GM12873 (cell line): Measurements from ENCODE around the gene TRIM16.
"Not testable (repeated sequence)": the region's sequence is repeated elsewhere in the genome, so short reads cannot be mapped to it uniquely, and the experiment has no call there.

Experiments used
- TF ChIP-seq, protein P1 (sequence below): IDR thresholded peaks from 2 replicates; pipeline ENCODE4 v1.5.1; 2012; ENCODE audit warnings: low read depth, mild to moderate bottlenecking, moderate library complexity, low read length, control low read depth; ENCODE audit not compliant: insufficient read depth; ENCODE audit errors: missing control alignments

Gene TRIM16

DNA sequence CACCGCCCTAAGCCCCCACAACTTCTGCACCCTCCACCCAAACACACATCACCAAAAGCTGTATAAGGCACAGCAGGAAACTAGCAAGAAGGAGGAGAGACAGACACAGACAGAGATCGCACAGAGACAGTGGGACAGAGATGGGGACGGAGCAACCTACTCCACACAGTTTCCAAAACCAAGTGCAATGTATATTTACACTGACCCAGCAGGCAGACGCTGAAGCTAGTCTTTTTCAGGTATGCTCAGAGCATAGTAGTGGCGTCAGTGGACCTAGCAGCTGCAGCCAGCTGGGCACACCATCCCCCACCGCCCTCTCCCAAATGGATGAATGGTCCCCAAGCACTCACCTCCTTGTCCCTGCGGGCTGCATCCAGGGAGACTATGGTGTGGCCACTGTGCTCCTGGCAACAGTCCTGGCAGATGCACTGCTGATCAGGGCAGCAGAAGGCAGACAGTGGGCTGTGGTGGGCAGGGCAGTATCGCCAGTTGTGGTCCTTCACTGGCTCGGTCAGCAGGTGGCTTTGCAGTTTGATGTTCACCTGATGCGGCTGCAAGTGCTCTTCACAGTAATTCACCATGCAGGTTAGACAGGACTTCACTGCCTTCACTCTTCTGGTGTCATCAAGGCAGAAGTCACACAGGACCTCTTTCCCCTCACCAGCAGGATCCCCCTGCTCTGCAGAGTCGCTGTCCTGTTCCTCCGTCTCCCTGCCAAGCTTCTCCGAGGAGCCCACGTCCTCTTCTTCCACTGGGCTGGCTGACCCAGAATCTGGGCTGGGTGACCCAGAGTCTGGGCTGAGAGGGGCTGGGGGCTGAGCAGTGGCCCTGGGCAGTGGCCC lies 33.1 kb downstream of the TRIM16 start:
- TF ChIP-seq, protein P1, sequence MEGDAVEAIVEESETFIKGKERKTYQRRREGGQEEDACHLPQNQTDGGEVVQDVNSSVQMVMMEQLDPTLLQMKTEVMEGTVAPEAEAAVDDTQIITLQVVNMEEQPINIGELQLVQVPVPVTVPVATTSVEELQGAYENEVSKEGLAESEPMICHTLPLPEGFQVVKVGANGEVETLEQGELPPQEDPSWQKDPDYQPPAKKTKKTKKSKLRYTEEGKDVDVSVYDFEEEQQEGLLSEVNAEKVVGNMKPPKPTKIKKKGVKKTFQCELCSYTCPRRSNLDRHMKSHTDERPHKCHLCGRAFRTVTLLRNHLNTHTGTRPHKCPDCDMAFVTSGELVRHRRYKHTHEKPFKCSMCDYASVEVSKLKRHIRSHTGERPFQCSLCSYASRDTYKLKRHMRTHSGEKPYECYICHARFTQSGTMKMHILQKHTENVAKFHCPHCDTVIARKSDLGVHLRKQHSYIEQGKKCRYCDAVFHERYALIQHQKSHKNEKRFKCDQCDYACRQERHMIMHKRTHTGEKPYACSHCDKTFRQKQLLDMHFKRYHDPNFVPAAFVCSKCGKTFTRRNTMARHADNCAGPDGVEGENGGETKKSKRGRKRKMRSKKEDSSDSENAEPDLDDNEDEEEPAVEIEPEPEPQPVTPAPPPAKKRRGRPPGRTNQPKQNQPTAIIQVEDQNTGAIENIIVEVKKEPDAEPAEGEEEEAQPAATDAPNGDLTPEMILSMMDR, result no peak

DNA sequence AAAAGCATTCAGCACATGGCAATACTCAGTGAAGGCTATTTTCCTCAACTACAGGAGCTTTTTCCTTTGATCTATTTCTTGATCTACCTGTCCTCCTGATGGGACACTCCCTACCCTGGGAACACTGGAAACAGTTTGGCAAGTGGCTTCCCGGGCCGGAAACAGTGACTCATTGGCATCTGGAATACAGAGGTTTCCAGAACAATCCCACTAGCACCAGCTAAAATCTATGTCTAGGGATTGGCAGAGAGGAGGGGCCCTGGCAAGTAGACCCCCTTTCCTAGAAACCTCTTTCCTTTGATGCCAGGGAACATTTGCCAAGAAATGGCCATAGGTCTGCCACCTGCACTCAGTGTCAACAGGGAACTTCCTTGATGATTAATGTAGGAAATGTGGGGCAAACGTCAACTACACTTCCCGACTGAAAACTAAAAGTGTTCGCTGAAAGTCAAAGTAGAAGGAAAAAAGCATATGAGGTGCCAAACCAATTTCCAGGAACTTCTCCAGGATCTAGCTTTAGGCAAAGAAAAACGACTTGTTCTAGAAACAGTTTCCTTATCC lies 34.2 kb downstream of the TRIM16 start:
- TF ChIP-seq, protein P1, result no peak

DNA sequence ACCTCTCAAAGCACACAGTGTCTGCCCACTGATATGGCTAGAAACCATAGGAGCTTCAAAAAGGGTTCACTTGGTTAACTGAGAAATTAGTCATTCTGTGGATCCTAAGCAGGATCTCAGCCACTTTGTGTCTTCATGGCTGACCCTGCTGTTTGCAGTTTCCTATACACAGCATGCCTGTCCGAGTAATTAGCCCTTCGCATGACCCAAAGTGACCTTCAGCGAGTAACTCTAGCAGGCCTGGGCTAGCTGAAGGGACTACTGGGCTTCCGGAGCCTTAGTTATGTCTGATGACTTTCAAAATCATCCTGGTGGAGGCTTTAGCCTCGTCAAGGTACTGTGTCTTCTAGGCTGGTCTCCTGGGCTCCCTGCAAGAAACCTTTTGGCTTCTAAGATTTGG lies 35.7 kb downstream of the TRIM16 start:
- TF ChIP-seq, protein P1, result no peak

DNA sequence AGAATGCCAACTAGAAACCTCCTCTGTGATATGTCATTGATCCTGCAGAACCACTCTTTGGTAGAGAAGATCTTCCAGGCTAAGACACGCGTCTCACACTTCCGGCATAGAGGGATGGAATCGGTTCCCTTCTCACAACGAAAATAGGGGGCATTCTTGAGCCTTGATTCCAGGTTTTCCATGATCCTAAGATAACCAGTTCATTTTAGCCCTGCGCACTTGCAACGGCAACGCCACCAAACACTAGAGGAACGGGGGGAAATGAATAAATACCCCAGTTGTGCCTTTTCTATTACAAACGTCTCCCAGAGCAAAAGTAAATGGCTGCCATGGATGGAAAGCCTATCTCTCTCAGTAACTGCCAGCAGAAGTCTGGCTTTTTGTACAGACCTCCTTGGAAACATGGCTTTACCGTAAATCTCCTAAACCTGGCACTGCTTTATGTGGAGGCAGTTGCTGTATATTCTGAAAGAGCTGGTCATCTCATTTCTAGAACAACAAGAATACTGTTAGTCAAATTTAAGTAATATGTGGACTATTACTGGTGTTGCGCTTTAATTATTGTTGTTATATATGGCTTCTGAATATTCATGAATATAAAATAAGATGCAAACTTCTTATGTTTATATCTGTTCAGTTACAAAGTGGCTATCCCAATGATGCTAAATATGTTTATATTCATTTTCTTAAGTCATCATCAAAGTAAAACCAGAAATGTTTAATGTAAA lies 64.6 kb downstream of the TRIM16 start, which contains the start of gene FBXW10B:
Gene FBXW10B (minus strand): TSS at position 374 of the 728 bp plus-strand sequence. CDS start 192 bp downstream, at position 182.
- TF ChIP-seq, protein P1, result not testable (repeated sequence)
